ENCODE measurements around the gene C2orf81.

DNA sequence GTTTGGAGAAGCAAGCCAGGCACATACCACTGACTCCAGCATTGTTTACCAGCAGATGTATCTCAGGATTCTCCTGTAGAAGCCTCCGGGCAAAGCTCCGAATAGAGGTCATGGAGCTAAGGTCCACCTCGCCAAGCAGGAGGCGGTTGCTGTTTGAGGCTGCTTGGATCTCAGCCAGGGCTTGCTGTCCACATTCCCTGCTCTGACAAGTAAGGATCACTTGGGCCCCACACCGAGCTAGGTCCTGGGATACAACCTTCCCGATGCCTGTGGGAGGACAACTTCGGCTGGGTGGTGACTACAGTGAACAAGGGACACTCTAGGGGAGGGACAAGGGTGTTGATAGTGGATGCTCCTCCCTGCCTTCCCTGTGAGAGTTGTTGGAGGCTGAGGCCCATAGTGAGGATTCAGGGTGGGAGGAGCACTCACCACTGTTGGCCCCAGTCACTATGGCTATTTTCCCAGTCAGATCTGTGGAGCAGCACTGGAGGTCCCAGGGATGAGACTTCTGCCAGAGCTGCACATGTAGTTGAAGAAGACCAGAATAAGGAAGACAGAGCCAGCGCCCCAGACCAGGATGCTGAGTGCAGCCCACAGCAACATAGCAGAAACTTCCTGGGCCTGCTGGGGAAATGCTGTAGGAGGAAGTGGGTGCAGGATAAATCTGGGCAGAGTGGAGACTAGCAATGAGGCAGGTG is 8.3 kb downstream of the C2orf81 start:
- TF ChIP-seq POLR2A (IDR thresholded peaks at IDR 0.05; ENCODE audit: low read depth, low read length) = no peak
- TF ChIP-seq POLR2AphosphoS5 (IDR thresholded peaks at IDR 0.05; ENCODE audit: low read depth, low read length) = no peak
- TF ChIP-seq TAF1 (IDR thresholded peaks at IDR 0.05; ENCODE audit: low read depth, low read length) = no peak
- TF ChIP-seq SPI1 (IDR thresholded peaks at IDR 0.05; ENCODE audit: low read depth, low read length) = peak; percentile 34; the same call in 1 of the 2 replicates
- no peak for TF ChIP-seq PAX5 (IDR thresholded peaks at IDR 0.05; ENCODE audit: insufficient read depth, low read length, severe bottlenecking)
- no peak for TF ChIP-seq POU2F2 (IDR thresholded peaks at IDR 0.05; ENCODE audit: low read depth, low read length)

Measured in GM12891 (cell line).